HG02623 (cell line): Measurements from ENCODE around the gene IKBIP.
"Not testable (repeated sequence)": the region's sequence is repeated elsewhere in the genome, so short reads cannot be mapped to it uniquely, and the experiment has no call there.

Experiments used
- ATAC-seq: cut with Tn5 transposase; IDR thresholded peaks from one replicate; pipeline ENCODE4 v1.9.1; 2021; ENCODE audit warnings: moderate library complexity; ENCODE audit not compliant: unreplicated experiment

Gene IKBIP

DNA sequence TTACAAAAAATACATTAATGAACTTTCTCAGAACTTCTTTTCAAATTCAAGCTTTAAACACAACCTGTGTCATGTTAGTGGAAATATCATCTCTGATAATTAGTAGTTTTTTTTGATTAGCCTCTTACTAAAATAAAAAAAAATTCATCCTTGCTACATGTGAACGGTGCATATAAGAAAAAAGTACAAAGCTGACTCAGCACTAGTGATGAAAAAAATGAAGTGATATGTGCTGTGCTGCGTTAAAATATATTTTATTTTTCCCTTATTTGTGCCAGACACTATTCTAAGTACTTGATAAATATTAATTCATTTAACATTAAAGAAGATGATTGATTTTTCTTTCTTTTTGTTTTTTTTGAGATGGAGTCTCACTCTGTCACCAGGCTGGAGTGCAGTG, 7.5 kb downstream of the IKBIP start:
- no peak for ATAC-seq

DNA sequence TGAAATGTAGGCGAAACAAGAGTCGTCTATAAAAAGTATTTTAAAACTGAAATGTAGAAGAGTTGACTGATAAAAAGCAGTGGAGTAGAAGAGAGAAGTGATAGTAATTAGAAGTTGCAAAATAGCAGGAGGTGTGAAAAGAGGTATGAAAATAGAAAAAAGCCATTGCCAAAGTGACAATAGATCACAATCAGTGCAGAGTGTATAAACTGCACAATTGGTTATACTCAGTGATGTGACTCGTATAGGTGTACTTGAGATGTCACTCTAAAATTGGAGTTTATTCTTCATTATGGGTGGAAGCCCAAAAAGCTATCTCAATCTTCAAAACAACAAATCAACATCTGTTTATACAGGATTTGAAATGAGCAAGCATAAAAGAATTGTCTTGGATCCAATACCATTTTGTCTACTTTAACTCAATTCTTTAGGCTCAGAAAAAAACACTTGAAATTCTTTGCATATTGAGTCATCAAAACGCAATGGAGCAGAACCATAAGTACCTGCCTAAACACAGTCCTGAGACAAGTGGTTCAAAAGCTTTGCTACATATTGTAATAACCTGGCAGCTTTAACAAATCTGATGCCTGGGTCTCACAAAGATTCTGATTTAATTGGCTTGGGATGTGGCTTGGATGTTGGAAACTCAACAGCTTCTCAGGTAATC, 8.8 kb downstream of the IKBIP start:
- peak; percentile 82 for ATAC-seq

DNA sequence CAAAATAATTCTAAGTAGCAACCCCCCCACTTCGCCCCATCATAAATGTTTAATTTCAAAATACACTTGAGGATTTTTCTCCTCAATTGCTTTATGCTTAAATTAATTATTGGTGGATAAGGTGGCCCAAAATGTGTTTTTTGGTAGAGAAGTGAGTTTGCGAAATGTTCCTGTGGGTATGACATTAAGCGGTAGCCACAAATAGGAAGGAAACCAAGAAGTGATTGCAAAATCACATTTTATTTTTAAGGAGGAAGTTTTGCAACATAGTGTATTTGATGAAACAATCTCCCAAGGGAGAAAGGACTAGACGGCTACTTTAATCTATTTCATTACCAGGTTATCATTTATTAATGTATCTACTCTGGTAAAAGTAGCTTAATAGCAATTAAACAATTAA, 25.6 kb downstream of the IKBIP start:
- ATAC-seq = no peak

DNA sequence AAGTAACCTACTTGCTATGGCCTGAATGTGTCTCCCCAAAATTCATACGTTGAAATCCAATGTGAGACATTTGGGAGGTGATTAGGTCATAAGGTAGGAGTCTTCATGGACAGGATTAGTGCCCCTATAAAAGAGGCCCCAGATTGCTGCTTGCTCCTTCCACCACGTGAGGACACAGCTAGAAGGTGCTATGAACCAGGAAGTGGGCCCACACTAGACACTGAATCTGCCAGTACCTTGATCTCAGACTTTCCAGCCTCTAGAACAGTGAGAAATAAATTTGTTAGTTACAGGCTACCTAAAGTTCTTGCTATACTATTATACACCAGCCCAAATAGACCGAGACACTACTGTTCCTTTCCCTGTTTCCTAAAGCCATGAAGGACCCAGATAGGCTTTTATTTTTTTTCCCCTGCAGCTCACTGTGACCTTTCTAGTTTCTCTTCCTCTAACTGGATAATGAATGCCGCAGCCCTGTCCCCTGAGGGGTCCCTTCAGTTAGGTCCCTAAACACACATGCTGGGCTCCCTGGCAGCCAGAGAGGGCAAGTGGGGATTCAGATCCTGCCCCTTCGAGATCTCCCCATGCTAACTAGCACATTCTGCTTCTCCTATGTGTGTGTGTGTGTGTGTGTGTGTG, 31.8 kb downstream of the IKBIP start:
- ATAC-seq = peak; percentile 79

DNA sequence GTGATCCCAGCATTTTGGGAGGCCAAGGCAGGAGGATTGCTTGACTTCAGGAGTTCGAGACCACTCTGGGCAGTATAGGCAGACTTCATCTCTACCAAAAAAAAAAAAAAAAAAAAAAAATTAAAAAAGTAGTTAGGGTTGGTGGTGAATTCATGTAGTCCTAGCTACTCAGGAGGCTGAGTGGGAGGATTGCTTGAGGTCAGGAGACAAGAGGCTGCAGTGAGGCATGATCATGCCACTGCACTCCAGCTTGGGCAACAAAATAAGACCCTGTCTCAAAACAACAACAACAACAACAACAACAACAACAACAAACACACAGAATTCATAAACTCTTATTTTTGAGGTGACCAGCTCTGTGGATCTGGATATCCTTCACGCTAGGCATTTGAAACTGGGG, 34.0 kb downstream of the IKBIP start:
- ATAC-seq = no peak

DNA sequence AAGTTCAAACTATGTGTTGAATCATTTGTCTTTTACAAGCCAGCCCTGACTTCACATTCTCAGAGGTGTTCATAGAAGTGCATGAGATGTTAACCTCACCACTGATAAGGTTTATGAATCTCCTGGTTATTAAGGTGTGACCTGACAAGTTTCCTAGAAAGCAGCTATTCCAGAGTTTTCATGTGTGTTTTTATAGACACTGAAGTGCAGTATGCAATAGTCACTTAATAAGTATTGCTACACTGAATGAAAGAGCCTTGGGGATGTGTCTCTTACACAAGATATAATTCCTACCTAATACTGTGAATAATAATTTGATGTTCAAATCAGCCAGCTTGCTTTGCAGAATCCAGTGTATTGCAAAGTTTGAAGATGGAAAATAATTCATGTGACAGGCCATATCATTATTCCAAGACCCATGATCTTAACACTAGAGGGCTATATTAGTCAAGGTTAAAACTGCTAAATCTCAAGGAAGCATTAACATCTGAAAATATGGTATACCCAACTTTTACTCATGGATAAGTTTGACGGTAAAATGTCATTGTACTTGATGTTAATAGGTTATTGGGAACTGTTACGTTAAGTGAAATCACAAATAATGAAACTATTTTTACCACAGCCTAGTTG, 38.1 kb downstream of the IKBIP start:
- no peak for ATAC-seq

DNA sequence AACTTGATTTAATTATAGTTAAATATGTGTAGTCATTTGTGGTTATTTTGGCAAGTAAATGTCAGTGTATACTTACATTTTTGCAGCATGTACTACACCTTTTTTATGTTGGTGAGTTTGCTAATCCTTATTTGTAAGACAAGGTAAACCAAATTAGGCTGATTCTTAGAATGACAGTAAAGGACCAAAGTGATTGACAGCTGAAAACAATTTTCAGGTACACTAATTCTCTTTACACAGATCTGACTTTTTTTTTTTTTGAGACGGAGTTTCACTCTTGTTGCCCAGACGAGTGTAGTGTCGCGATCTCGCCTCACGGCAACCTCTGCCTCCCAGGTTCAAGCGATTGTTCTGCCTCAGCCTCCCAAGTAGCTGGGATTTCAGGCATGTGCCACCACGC, 42.7 kb downstream of the IKBIP start:
- ATAC-seq = no peak

DNA sequence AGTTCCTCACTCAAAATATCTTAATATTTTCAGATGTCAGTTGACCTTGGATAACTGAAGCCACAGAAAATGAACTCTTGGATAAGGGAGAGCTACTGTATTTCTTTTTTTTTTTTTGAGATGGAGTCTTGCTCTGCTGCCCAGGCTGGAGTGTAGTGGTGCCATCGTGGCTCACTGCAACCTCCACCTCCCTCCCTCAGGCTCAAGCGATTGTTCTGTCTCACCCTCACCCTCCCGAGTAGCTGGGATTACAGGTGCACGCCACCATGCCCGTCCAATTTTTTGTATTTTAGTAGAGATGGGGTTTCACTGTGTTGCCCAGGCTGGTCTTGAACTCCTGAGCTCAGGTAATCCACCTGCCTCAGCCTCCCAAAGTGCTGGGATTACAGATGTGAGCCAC, 47.3 kb downstream of the IKBIP start:
- not testable (repeated sequence) for ATAC-seq

DNA sequence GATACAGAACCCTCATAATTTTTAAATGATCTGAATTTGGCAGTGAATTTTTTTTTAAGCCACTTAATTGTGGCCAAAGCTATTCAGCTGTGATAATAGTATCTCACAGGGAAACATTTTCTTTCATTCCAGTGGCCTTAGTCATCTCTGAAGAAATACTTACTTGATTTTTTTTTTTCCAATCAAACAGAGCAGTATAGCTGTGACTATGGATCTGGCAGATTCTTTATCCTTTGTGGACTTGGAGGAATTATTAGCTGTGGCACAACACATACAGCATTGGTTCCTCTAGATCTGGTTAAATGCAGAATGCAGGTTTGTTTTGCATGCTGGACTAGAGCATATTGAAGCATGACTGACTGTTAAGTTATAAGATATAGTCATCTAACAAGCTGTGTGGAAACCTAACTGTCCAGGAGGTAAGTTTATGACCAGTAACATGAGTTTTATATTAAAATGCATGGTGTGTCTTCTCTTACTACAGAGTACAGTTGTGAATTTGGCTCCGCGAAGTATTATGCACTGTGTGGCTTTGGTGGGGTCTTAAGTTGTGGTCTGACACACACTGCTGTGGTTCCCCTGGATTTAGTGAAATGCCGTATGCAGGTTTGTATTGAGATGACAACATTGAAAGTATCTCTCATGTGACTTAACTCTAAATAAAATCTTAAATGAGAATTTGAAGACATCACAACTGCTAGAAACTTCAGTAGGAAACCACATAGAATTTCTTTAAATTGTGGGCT, 49.2 kb downstream of the IKBIP start:
- ATAC-seq = no peak

DNA sequence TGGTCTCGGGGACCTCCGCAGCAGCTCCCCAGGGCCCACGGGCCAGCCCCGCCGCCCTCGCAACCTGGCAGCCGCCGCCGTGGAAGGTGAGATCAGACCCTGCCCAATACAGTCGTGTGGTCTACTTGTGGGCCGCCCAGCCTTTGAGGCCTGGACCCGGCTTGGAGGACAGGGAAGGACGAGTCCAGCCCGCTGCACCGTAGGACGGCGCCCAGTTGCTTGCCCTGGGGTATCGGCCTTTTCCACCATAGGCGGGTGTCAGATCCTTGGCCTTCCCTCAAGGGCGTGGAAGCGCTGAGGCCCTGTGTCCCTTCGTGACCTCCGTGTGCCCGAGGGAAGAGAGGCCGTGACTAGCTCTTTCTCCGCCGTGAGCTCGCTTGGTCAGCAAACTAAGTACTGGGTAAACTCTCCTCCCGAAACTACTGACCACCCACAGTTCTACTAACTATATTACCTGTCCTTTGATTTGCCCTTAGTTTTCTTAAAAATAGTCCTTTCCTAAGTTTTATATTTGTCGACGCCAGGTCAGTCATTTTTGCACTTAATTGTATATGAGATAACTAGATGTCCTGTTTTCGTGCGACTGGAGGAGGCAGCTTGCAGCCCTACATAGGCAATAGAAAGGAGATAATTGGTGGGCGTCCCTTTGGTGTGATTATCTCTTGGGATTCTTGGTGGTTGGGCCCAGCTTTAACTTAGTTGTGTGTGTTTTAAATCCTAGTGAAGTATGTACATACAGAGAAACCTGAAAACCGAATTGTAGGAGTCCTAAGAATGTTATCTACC, 50.3 kb downstream of the IKBIP start:
- no peak for ATAC-seq

DNA sequence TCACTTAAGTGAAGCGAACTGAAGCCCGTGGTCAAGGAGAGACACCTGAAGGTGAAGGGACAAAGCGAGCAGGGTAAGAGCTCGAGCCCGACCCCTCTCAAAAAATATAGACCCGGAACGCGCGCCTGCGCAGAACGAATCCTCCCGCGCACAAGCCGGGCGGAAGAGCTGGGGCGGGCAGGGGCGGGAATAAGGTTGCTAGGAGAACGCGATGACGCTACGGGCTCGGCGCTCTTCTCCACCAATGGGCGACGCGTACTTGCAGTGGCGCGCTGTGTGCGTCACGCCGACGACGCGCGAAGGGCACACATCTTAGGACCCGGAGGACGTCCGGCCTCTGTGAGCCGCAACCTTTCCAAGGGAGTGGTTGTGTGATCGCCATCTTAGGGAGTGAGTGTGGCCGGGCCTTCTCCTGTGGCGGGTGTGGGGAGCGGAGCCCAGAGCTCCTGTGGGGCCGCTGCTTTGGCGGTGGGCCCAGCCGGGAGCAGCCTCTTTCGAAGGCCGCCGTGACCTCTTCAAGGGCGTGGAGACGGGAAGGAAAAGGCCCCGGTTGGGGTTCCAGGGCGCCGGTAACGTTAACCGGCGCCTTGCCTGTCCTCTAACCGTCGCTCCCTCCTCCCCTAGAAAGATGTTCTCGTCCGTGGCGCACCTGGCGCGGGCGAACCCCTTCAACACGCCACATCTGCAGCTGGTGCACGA, 51.1 kb downstream of the IKBIP start, which contains the start of gene SLC25A3:
Gene SLC25A3 (plus strand): TSS at position 336 of the 699 bp plus-strand sequence. CDS start 293 bp downstream, at position 629.
- ATAC-seq = peak; percentile 99

DNA sequence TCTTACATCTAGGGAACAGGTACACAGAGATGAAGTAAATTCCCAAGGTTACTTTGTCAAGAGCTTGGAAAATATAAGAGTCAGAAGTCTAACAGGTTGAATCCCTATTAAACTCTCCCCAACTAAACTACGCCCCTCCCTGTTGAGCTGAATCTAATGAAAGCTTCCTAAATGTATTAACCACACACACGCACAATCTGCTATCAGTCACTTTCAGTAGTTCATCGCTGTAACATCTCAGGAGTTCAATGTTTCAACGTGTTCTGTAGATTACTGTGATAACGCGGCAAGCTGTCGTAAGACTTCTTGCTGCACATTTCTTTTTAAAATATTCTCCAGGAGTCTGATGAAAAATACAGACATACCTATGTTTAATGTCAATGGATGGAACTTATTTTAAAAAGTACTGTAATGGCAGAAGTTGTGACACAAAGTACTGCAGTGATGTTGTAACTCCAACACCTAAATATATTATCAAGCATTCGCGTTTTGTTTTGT, 51.7 kb downstream of the IKBIP start:
- peak; percentile 1 for ATAC-seq

DNA sequence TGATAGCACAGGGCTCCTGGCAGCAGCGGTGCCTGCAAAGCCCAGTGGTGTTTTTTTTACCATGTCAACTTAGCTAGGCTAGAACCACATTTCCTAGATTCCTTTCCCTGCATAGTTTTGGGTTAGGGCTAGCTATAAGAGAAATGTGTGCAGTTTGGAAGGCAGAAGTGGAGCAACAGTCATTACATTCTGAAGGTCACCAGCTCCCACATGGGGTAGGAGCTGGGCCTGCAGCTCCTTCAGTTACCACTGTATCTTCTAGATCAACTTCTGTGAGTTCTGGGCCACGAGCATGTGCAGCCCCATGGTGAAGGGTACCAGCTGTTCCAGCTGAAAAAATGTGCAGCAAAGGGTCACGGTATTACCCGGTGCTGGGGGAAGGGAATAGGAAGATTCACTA, 53.4 kb downstream of the IKBIP start:
- ATAC-seq = no peak

DNA sequence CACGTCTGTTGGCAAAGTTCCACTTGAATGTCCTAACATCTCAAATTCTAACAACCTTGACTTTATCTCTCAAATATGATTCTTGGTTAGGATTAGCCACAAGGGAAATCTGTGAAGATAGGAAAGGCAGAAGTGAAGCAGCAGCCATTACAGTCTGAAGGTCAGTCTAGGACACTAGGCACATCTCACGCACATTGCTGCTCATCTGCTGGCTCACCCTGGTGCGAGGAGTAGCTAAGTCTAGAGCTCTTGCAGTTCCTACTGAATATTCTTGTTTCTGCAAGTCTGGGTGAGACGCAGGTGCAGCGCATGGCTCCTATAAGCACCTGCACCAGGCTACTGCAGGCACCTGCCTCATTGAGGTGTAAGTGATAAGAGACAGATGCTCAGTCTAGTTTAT, 57.5 kb downstream of the IKBIP start:
- ATAC-seq = no peak

DNA sequence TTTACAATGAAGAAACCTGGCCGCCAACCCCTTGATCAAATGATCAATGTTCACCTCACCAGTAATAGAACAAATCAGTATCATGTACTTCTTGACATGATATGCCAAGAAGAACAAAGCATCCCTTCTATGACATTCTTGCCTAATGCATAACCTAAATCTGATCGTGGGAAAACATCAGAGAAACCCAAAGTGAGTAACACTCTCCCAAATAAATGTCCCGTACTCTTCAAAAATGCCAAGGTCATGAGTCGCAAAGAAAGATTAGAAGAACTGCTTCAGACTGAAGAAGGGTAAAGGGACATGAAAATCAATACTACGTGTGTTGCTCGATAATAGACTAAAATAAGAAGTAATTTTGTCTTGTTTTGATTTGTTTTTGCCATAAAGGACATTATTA, 62.5 kb downstream of the IKBIP start:
- ATAC-seq = no peak

DNA sequence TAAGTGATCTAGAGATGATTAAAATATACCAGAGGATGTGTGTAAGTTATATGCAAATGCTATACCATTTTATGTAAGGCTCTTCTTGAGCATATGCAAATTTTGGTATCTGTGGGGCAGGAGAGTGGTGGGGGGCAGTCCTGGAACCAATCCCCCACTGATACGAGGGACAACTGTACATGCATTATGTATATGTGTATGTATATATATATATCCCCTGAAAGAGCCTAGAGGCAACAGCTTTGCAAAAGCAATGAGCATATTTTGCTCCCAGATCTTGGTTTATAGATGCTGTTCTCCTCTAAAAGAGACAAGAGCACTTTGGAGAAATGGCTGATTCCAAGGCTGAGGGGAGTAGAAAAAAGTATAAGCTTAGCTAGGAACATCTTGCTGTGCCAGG, 63.5 kb downstream of the IKBIP start:
- no peak for ATAC-seq

DNA sequence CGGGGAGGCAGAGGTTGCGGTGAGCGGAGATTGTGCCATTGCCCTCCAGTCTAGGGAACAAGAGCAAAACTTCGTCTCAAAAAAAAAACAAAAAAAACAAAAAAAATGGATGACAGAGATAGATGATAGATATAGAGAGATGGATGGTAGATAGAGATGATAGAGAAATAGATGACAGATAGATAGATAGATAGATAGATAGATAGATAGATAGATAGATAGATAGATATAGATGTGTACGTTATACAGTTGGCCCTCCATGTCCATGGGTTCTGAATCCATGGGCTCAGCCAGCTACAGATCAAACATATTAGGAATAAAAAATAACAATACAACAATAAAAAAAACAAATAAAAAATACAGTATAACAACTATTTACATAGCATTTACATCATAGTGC, 63.9 kb downstream of the IKBIP start:
- no peak for ATAC-seq

DNA sequence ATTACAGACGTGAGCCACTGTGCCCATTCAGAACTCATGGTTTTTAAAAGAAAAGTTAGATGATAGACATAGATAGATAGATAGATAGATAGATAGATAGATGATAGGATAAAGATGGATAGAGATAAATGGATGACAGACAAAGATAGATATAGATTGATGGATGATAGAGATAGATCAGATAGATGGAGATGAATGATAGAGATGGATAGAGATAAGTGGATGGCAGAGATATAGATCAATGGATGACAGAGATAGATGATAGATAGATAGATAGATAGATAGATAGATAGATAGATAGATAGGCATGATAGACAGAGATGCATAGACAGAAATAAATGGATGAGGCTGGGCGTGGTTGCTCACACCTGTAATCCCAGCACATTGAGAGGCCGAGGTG, 64.8 kb downstream of the IKBIP start:
- ATAC-seq = no peak

DNA sequence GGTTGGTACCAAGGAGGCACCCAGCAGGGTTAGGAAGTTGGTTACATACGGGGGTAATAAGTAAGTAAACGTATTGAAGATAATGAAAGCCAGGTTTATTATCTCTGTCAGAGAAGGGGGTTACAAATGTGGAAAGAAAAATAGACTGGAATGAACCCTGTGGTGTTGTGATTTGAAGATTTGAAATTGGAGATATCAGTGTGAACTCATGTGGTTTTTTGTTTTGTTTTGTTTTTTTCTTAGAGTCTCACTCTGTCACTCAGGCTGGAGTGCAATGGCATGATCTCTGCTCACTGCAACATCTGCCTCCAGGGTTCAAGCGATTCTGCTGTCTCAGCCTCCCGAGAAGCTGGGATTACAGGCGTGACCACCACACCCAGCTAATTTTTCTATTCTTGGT, 65.2 kb downstream of the IKBIP start:
- no peak for ATAC-seq

DNA sequence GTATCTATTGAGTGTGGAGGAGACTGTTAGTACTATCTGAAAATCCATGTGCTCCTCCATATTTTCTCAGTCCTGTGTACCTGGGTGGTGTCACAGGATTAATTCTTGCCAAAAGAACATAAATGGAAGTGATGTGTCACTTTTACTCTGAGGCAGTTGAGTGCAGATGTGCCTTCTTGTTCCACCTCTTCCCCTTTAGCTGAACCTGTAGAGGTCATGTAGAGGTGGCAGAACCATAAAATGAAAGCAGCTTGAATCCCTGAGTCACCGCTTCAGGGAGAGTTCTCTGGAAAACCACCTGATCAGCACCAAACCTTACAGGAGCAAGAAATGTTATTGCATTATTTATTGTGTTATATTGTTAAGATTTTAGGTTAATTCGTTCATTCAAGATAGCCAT, 65.8 kb downstream of the IKBIP start:
- no peak for ATAC-seq
